Fibroblast of lung (primary cell): ENCODE results near the gene RBM23. TPM values are rescaled to one million over a fixed set of nuclear protein-coding genes. Genes with fewer than 3 reads are reported as not detected.
A peak's percentile ranks its signal among the peaks of the same experiment; 100 is the strongest.

Experiments
- DNase-seq, 2 donors: peaks; one replicate each; pipeline versions ENCODE4 v3.0.0 to v3.0.0-alpha.2; 2010; ENCODE audit warnings: low read depth in 2 of 2
- H2AFZ ChIP-seq: 2 replicates; pipeline ENCODE4 v1.5.1; 2012; ENCODE audit warnings: low read length, control low read depth, inconsistent platforms
- H3K27ac ChIP-seq: 2 replicates; pipeline ENCODE4 v1.5.1; 2011; ENCODE audit warnings: low read length, control low read depth; ENCODE audit not compliant: insufficient read depth
- H3K27me3 ChIP-seq: 2 replicates; pipeline ENCODE4 v1.5.1; 2011; ENCODE audit warnings: mild to moderate bottlenecking, low read length; ENCODE audit not compliant: control insufficient read depth, insufficient read depth
- H3K36me3 ChIP-seq: 2 replicates; pipeline ENCODE4 v1.5.1; 2011; ENCODE audit warnings: low read length; ENCODE audit not compliant: control insufficient read depth, insufficient read depth
- H3K4me1 ChIP-seq: 2 replicates; pipeline ENCODE4 v1.5.1; 2011; ENCODE audit warnings: low read length; ENCODE audit not compliant: control insufficient read depth, insufficient read depth; ENCODE audit errors: extremely low read depth
- H3K4me2 ChIP-seq: 2 replicates; pipeline ENCODE4 v1.5.1; 2011; ENCODE audit warnings: low read length, control low read depth; ENCODE audit not compliant: insufficient read depth; ENCODE audit errors: extremely low read depth
- H3K4me3 ChIP-seq, 4 experiments: fragments of 200-600 bp in 1 of 4; sonication (generic) in 1 of 4; replicated peaks in 1 of 4; 2 replicates each; pipeline ENCODE4 v1.5.1; 2011 to 2016; ENCODE audit warnings: low read length in 4 of 4, low read depth in 3 of 4, mild to moderate bottlenecking in 3 of 4, control low read depth in 2 of 4, inconsistent platforms in 1 of 4, mixed read lengths in 1 of 4; ENCODE audit not compliant: insufficient read depth in 1 of 4; ENCODE audit errors: control extremely low read depth in 1 of 4
- H3K79me2 ChIP-seq: 2 replicates; pipeline ENCODE4 v1.5.1; 2012; ENCODE audit warnings: mild to moderate bottlenecking, low read length, inconsistent platforms; ENCODE audit not compliant: control insufficient read depth, insufficient read depth
- H3K9ac ChIP-seq: 2 replicates; pipeline ENCODE4 v1.5.1; 2011; ENCODE audit warnings: mild to moderate bottlenecking, low read length, control low read depth; ENCODE audit not compliant: insufficient read depth
- H3K9me3 ChIP-seq: 2 replicates; pipeline ENCODE4 v1.5.1; 2012; ENCODE audit warnings: low read depth, low read length; ENCODE audit not compliant: control insufficient read depth, insufficient read depth
- H4K20me1 ChIP-seq: 2 replicates; pipeline ENCODE4 v1.5.1; 2011; ENCODE audit warnings: low read length; ENCODE audit not compliant: control insufficient read depth, insufficient read depth; ENCODE audit errors: extremely low read depth
- CTCF ChIP-seq, 2 donors: IDR thresholded peaks in 1 of 2; conservative IDR thresholded peaks in 1 of 2; 1 replicate in 1 of 2; 2 replicates in 1 of 2; pipeline ENCODE4 v1.5.1; 2011 to 2012; ENCODE audit warnings: low read length in 2 of 2, control low read depth in 1 of 2, inconsistent platforms in 1 of 2, low read depth in 1 of 2, mild to moderate bottlenecking in 1 of 2
- EZH2 ChIP-seq: IDR thresholded peaks from 2 replicates; pipeline ENCODE4 v1.5.1; 2012; ENCODE audit warnings: low read length, control low read depth, mild to moderate bottlenecking; ENCODE audit errors: missing control alignments
- polyA plus RNA-seq, 2 donors: library from polyadenylated mRNA; depleted of rRNA in 1 of 2; stranded (reverse) in 1 of 2; unstranded in 1 of 2; fragments of >200 nt; gene quantifications; 2 replicates each; pipeline ENCODE4 v1.2.1, GENCODE V29; 2011 to 2012; ENCODE audit warnings: missing spikeins in 1 of 2
- total RNA-seq: library from RNA; depleted of rRNA; stranded (reverse); fragments of >200 nt; gene quantifications from 2 replicates; pipeline ENCODE4 v1.2.1, GENCODE V29; 2014

Gene RBM23
- total and polyA plus RNA-seq, 2 donors (not counting 1 experiment from before 2014, with no cell fraction given) = 51.0 to 85.3 TPM

GRCh38 chr14:22945642-22946041 lies 26.7 kb upstream of the RBM23 start:
- H4K20me1 ChIP-seq = no peaks in the 10 kb centered on the region
- H3K9me3 ChIP-seq = no peaks in the 10 kb centered on the region
- no peaks in the 10 kb centered on the region for H3K4me1 ChIP-seq
- H3K27ac ChIP-seq = no peak overlapping the region
- no peak for DNase-seq
- no peaks in the 10 kb centered on the region for H3K27me3 ChIP-seq
- H3K36me3 ChIP-seq = no peaks in the 10 kb centered on the region
- no peak overlapping the region for H3K4me3 ChIP-seq
- H2AFZ ChIP-seq = no peak overlapping the region
- no peaks in the 10 kb centered on the region for H3K79me2 ChIP-seq
- no peak overlapping the region for H3K9ac ChIP-seq
- H3K4me2 ChIP-seq = no peak overlapping the region
- no peak for TF ChIP-seq EZH2
- TF ChIP-seq CTCF (conservative IDR thresholded peaks at IDR 0.05 in 1 of 2, IDR thresholded peaks at IDR 0.05 in 1 of 2; ENCODE audit: low read depth in 1 of 2, low read length in 2 of 2) = no peak

GRCh38 chr14:22939684-22940083 lies 20.7 kb upstream of the RBM23 start:
- peak overlapping the region; percentile 38 for H3K27ac ChIP-seq
- DNase-seq = peak; percentile 58 to 61
- no peak overlapping the region for H2AFZ ChIP-seq

GRCh38 chr14:22935156-22935555 lies 16.2 kb upstream of the RBM23 start:
- Histone ChIP-seq H3K4me3 (no peak overlapping the region), H3K27ac (no peak overlapping the region), H3K4me2 (no peak overlapping the region), H2AFZ (no peak overlapping the region), H3K36me3 (peaks cover 2% of the 10 kb centered on the region), H3K9me3 (no peaks in the 10 kb centered on the region), H3K79me2 (no peaks in the 10 kb centered on the region), H3K9ac (no peak overlapping the region), H3K4me1 (no peaks in the 10 kb centered on the region), H3K27me3 (no peaks in the 10 kb centered on the region), H4K20me1 (no peaks in the 10 kb centered on the region)
- no peak for TF ChIP-seq CTCF (conservative IDR thresholded peaks at IDR 0.05 in 1 of 2, IDR thresholded peaks at IDR 0.05 in 1 of 2; ENCODE audit: low read depth in 1 of 2, low read length in 2 of 2)
- no peak for TF ChIP-seq EZH2
- no peak for DNase-seq

More at GRCh38 chr14:22939684-22940083, 20.7 kb upstream of the RBM23 start:
- Histone ChIP-seq H3K36me3 (peaks cover 2% of the 10 kb centered on the region), H3K4me3 (no peak overlapping the region), H3K9ac (no peak overlapping the region), H3K27me3 (no peaks in the 10 kb centered on the region), H3K4me1 (no peaks in the 10 kb centered on the region), H3K79me2 (no peaks in the 10 kb centered on the region), H3K4me2 (no peak overlapping the region), H4K20me1 (no peaks in the 10 kb centered on the region), H3K9me3 (no peaks in the 10 kb centered on the region)
- TF ChIP-seq EZH2 (no peak), CTCF (conservative IDR thresholded peaks at IDR 0.05 in 1 of 2, IDR thresholded peaks at IDR 0.05 in 1 of 2; ENCODE audit: low read depth in 1 of 2, low read length in 2 of 2) (no peak)
